CD8-positive, alpha-beta memory T cell (primary cell): Measurements from ENCODE around the gene ATP5F1D. TPM values are rescaled to one million over a fixed set of nuclear protein-coding genes. Genes with fewer than 3 reads are reported as not detected.

Experiments
- CTCF ChIA-PET: fragments of 350-600 bp; sonication (Branson Sonifier 250); formaldehyde crosslinking; loops from one replicate; lab custom pipeline; 2021; ENCODE audit warnings: antibody characterized with exemption; lab: Charles Lee
- POLR2A ChIA-PET: fragments of 350-600 bp; sonication (Branson Sonifier 250); formaldehyde crosslinking; loops from one replicate; lab custom pipeline; 2021; ENCODE audit warnings: antibody characterized with exemption; lab: Charles Lee
- DNase-seq, 5 donors: peaks; one replicate each; pipeline versions ENCODE4 v3.0.0 to v3.0.0-alpha.2; 2020 to 2022; ENCODE audit warnings: mixed read lengths in 1 of 5
- H3K27ac ChIP-seq: one replicate; pipeline ENCODE4 v1.7.0; 2013; ENCODE audit warnings: low read depth, mild to moderate bottlenecking, low read length, moderate library complexity
- H3K27me3 ChIP-seq: 2 replicates; pipeline ENCODE4 v1.7.0; 2013; ENCODE audit warnings: low read length, mild to moderate bottlenecking; ENCODE audit not compliant: insufficient read depth, poor library complexity, severe bottlenecking
- H3K36me3 ChIP-seq: 2 replicates; pipeline ENCODE4 v1.7.0; 2013; ENCODE audit warnings: mild to moderate bottlenecking, low read length, moderate library complexity; ENCODE audit not compliant: insufficient read depth
- H3K4me1 ChIP-seq: 2 replicates; pipeline ENCODE4 v1.7.0; 2013; ENCODE audit warnings: mild to moderate bottlenecking, low read length, moderate library complexity; ENCODE audit not compliant: insufficient read depth
- H3K4me3 ChIP-seq: 2 replicates; pipeline ENCODE4 v1.7.0; 2013; ENCODE audit warnings: mild to moderate bottlenecking, low read length
- H3K9me3 ChIP-seq: 2 replicates; pipeline ENCODE4 v1.7.0; 2013; ENCODE audit warnings: mild to moderate bottlenecking, low read length
- H3K27ac Mint-ChIP-seq, 8 donors: one replicate each; pipeline ENCODE4 v1.8.0; 2020 to 2021; ENCODE audit warnings: mixed read lengths in 8 of 8, mild to moderate bottlenecking in 6 of 8, inconsistent platforms in 3 of 8, moderate library complexity in 3 of 8
- H3K27me3 Mint-ChIP-seq, 2 donors: one replicate each; pipeline ENCODE4 v1.8.0; 2020 to 2021; ENCODE audit warnings: mixed read lengths in 2 of 2, mild to moderate bottlenecking in 1 of 2, moderate library complexity in 1 of 2
- H3K36me3 Mint-ChIP-seq, 3 donors: one replicate each; pipeline ENCODE4 v1.8.0; 2020 to 2021; ENCODE audit warnings: mixed read lengths in 3 of 3, inconsistent platforms in 1 of 3, mild to moderate bottlenecking in 1 of 3
- H3K4me1 Mint-ChIP-seq, 3 donors: one replicate each; pipeline ENCODE4 v1.8.0; 2020 to 2021; ENCODE audit warnings: mixed read lengths in 3 of 3, inconsistent platforms in 1 of 3, mild to moderate bottlenecking in 1 of 3
- H3K4me3 Mint-ChIP-seq, 7 donors: one replicate each; pipeline ENCODE4 v1.8.0; 2020 to 2021; ENCODE audit warnings: mixed read lengths in 7 of 7, mild to moderate bottlenecking in 6 of 7, moderate library complexity in 4 of 7, inconsistent platforms in 2 of 7
- H3K9me3 Mint-ChIP-seq, 5 donors: one replicate each; pipeline ENCODE4 v1.8.0; 2020 to 2022; ENCODE audit warnings: mixed read lengths in 5 of 5, mild to moderate bottlenecking in 3 of 5, moderate library complexity in 2 of 5, inconsistent platforms in 1 of 5
- polyA plus RNA-seq: library from polyadenylated mRNA; unstranded; fragments of 300-500 nt; fragmentation: Illumina TruSeq; gene quantifications from one replicate; pipeline ENCODE4 v1.2.3, GENCODE V29; 2021
- total RNA-seq, 2 experiments: library from RNA; stranded (reverse); gene quantifications; one replicate each; pipeline ENCODE4 v1.2.3, GENCODE V29; 2021

The ATP5F1D gene
- total and polyA plus RNA-seq, 3 experiments from 2014 or later, result 179 to 271 (median 180) TPM

GRCh38 chr19:1275260-1275975 is 33.9 kb downstream of the ATP5F1D start, which contains the start of gene FAM174C:
Gene FAM174C (plus strand): TSS chr19:1275530. CDS start chr19:1275550, 20 bp downstream.
- no peaks in the 10 kb centered on the region for H3K9me3 Mint-ChIP-seq
- Histone ChIP-seq H3K36me3 (peaks cover 51% of the 10 kb centered on the region), H3K4me1 (peaks cover 61% of the 10 kb centered on the region), H3K27me3 (no peaks in the 10 kb centered on the region), H3K9me3 (no peaks in the 10 kb centered on the region), H3K4me3 (peak within 1 kb of the TSS; percentile 74), H3K27ac (peak within 1 kb of the TSS; percentile 92)
- peak within 1 kb of the TSS; percentile 78 to 98 (median 93) for H3K27ac Mint-ChIP-seq
- H3K4me1 Mint-ChIP-seq, result peaks cover 48 to 61% (median 50%) of the 10 kb centered on the region in 3 donors
- H3K27me3 Mint-ChIP-seq, result peaks cover 0 to 6% of the 10 kb centered on the region in 2 donors
- POLR2A ChIA-PET, result interaction anchor here (0.6 to 1.8 kb wide), 10 partner anchors 9 to 205 kb away, joined by 3 to 18 read pairs (median 4); a partner anchor contains a TSS
- peak; percentile 96 to 99 (median 97) for DNase-seq
- H3K4me3 Mint-ChIP-seq, result peak within 1 kb of the TSS; percentile 79 to 87 (median 84)
- peaks cover 11 to 66% (median 18%) of the 10 kb centered on the region in 3 donors for H3K36me3 Mint-ChIP-seq
- CTCF ChIA-PET, result interaction anchor here (1.0 to 1.8 kb wide), 2 partner anchors 9 to 31 kb away, joined by 6 to 12 read pairs; no protein-coding TSS in a partner anchor

GRCh38 chr19:1275976-1276627 is 34.6 kb downstream of the ATP5F1D start:
- H3K4me3 Mint-ChIP-seq, result peak overlapping the region; percentile 79 to 87 (median 84)
- H3K27ac Mint-ChIP-seq, result peak overlapping the region; percentile 89 to 98 (median 94)
- H3K4me3 ChIP-seq, result peak overlapping the region; percentile 74
- POLR2A ChIA-PET, result interaction anchor here (0.6 to 1.8 kb wide), 2 partner anchors 31 to 75 kb away, joined by 5 to 15 read pairs; no protein-coding TSS in a partner anchor
- H3K9me3 Mint-ChIP-seq, result no peaks in the 10 kb centered on the region
- no peaks in the 10 kb centered on the region for H3K27me3 ChIP-seq
- peaks cover 11 to 60% (median 18%) of the 10 kb centered on the region in 3 donors for H3K36me3 Mint-ChIP-seq
- peaks cover 47% of the 10 kb centered on the region for H3K36me3 ChIP-seq
- no peak for DNase-seq
- H3K4me1 Mint-ChIP-seq, result peaks cover 41 to 54% (median 44%) of the 10 kb centered on the region in 3 donors
- H3K4me1 ChIP-seq, result peaks cover 54% of the 10 kb centered on the region
- H3K9me3 ChIP-seq, result no peaks in the 10 kb centered on the region
- H3K27me3 Mint-ChIP-seq, result peaks cover 0 to 6% of the 10 kb centered on the region in 2 donors
- CTCF ChIA-PET, result interaction anchor here (1.8 kb wide), 1 partner anchor 32 kb away, joined by 12 read pairs; no protein-coding TSS in a partner anchor
- peak overlapping the region; percentile 92 for H3K27ac ChIP-seq

- Histone ChIP-seq H3K27me3 (no peaks in the 10 kb centered on the region), H3K4me1 (peaks cover 49% of the 10 kb centered on the region), H3K36me3 (peaks cover 42% of the 10 kb centered on the region), H3K9me3 (no peaks in the 10 kb centered on the region), H3K4me3 (peak overlapping the region; percentile 74), H3K27ac (peak overlapping the region; percentile 92)
- peak overlapping the region; percentile 80 to 98 (median 94) for H3K27ac Mint-ChIP-seq
- ChIA-PET CTCF (interaction anchor here (1.3 to 1.8 kb wide), 2 partner anchors 32 to 33 kb away, joined by 7 to 12 read pairs; no protein-coding TSS in a partner anchor), POLR2A (interaction anchor here (1.8 kb wide), 1 partner anchor 32 kb away, joined by 15 read pairs; no protein-coding TSS in a partner anchor)
- peaks cover 0 to 5% of the 10 kb centered on the region in 2 donors for H3K27me3 Mint-ChIP-seq
- no peaks in the 10 kb centered on the region for H3K9me3 Mint-ChIP-seq
- no peak for DNase-seq
- peaks cover 11 to 55% (median 18%) of the 10 kb centered on the region in 3 donors for H3K36me3 Mint-ChIP-seq
- H3K4me3 Mint-ChIP-seq, result peak overlapping the region; percentile 79 to 87 (median 84)
- H3K4me1 Mint-ChIP-seq, result peaks cover 36 to 49% (median 39%) of the 10 kb centered on the region in 3 donors
Observed at GRCh38 chr19:1276628-1277022, 35.1 kb downstream of the ATP5F1D start.

GRCh38 chr19:1277061-1277460 is 35.5 kb downstream of the ATP5F1D start:
- no peaks in the 10 kb centered on the region for H3K27me3 ChIP-seq
- ChIA-PET POLR2A (no interaction called here), CTCF (interaction anchor here (0.7 to 1.6 kb wide), 4 partner anchors 8 to 766 kb away, joined by 3 to 7 read pairs (median 4); partner anchors contain the start of gene CIRBP)
- peaks cover 0 to 3% of the 10 kb centered on the region in 2 donors for H3K27me3 Mint-ChIP-seq
- peaks cover 11 to 50% (median 18%) of the 10 kb centered on the region in 3 donors for H3K36me3 Mint-ChIP-seq
- H3K27ac ChIP-seq, result no peak overlapping the region
- no peaks in the 10 kb centered on the region for H3K9me3 ChIP-seq
- H3K9me3 Mint-ChIP-seq, result no peaks in the 10 kb centered on the region
- DNase-seq, result no peak
- no peak overlapping the region for H3K4me3 ChIP-seq
- H3K4me3 Mint-ChIP-seq, result peak overlapping the region; percentile 79 to 87 (median 84)
- peaks cover 34 to 45% (median 35%) of the 10 kb centered on the region in 3 donors for H3K4me1 Mint-ChIP-seq
- H3K27ac Mint-ChIP-seq, result peak overlapping the region; percentile 80 to 98 (median 94)
- peaks cover 38% of the 10 kb centered on the region for H3K36me3 ChIP-seq
- peaks cover 44% of the 10 kb centered on the region for H3K4me1 ChIP-seq

- POLR2A ChIA-PET, result interaction anchor here (0.6 to 1.4 kb wide), 2 partner anchors 9 to 268 kb away, joined by 3 to 7 read pairs; partner anchors contain the start of gene CIRBP
- Mint-ChIP-seq H3K4me3 (peak overlapping the region in 3 of 7 donors; percentile 11 to 56 (median 50)), H3K27me3 (peaks cover 0 to 3% of the 10 kb centered on the region in 2 donors)
Observed at GRCh38 chr19:1278074-1278473, 36.5 kb downstream of the ATP5F1D start.

GRCh38 chr19:1278713-1279660 is 37.4 kb downstream of the ATP5F1D start:
- H3K27me3 Mint-ChIP-seq, result no peaks in the 10 kb centered on the region
- DNase-seq, result no peak

More at GRCh38 chr19:1278074-1278473, 36.5 kb downstream of the ATP5F1D start:
- no peak overlapping the region for H3K27ac ChIP-seq
- no peaks in the 10 kb centered on the region for H3K27me3 ChIP-seq
- peaks cover 34% of the 10 kb centered on the region for H3K4me1 ChIP-seq
- peaks cover 28% of the 10 kb centered on the region for H3K36me3 ChIP-seq
- CTCF ChIA-PET, result interaction anchor here (1.0 to 2.7 kb wide), 4 partner anchors 9 to 767 kb away, joined by 3 to 13 read pairs (median 6); partner anchors contain the start of gene CIRBP
- Mint-ChIP-seq H3K4me1 (peaks cover 25 to 35% (median 25%) of the 10 kb centered on the region in 3 donors), H3K27ac (peak overlapping the region in 2 of 8 donors; percentile 36 to 81), H3K9me3 (no peaks in the 10 kb centered on the region), H3K36me3 (peaks cover 7 to 40% (median 11%) of the 10 kb centered on the region in 3 donors)
- no peak overlapping the region for H3K4me3 ChIP-seq
- no peak for DNase-seq
- no peaks in the 10 kb centered on the region for H3K9me3 ChIP-seq

More at GRCh38 chr19:1278713-1279660, 37.4 kb downstream of the ATP5F1D start:
- Histone ChIP-seq H3K27ac (no peak overlapping the region), H3K9me3 (no peaks in the 10 kb centered on the region), H3K27me3 (no peaks in the 10 kb centered on the region), H3K36me3 (peaks cover 18% of the 10 kb centered on the region), H3K4me1 (peaks cover 26% of the 10 kb centered on the region), H3K4me3 (no peak overlapping the region)
- Mint-ChIP-seq H3K9me3 (no peaks in the 10 kb centered on the region), H3K4me1 (peaks cover 17 to 26% (median 18%) of the 10 kb centered on the region in 3 donors), H3K36me3 (peaks cover under 1 to 32% (median 4%) of the 10 kb centered on the region in 3 donors), H3K27ac (peak overlapping the region in 1 of 8 donors; percentile 98), H3K4me3 (peak overlapping the region in 1 of 7 donors; percentile 84)
- ChIA-PET POLR2A (interaction anchor here (0.6 to 1.4 kb wide), 3 partner anchors 10 to 23 kb away, joined by 7 to 10 read pairs (median 7); partner anchors contain the start of gene CIRBP), CTCF (interaction anchor here (0.8 to 2.7 kb wide), 14 partner anchors 10 to 195 kb away, joined by 3 to 16 read pairs (median 4); partner anchors contain the start of gene CIRBP)
